A673 (cell line): ENCODE measurements around the gene CTPS2. TPM values are rescaled to one million over a fixed set of nuclear protein-coding genes. Genes with fewer than 3 reads are reported as not detected.

Experiments
- BruUV-seq: library from RNA; stranded (reverse); fragments of 400-500 nt; replicated peaks from 2 replicates; lab custom pipeline; 2021; lab: Mats Ljungman, UMichigan
- CTCF ChIA-PET: fragments of 300-600 bp; sonication (Branson Sonifier 250); formaldehyde crosslinking; loops from one replicate; lab custom pipeline; 2022; ENCODE audit warnings: antibody characterized with exemption; lab: Charles Lee
- POLR2A ChIA-PET: fragments of 300-600 bp; sonication (Branson Sonifier 250); formaldehyde crosslinking; loops from one replicate; lab custom pipeline; 2022; ENCODE audit warnings: antibody characterized with exemption; ENCODE audit not compliant: low non-redundant PET; lab: Charles Lee
- DNase-seq: peaks from one replicate; pipeline ENCODE4 v3.0.0-alpha.2; 2015; ENCODE audit warnings: low spot score
- H3K27ac ChIP-seq: fragments of 200-600 bp; sonication (generic); 2 replicates; pipeline ENCODE4 v1.5.1; 2016; ENCODE audit warnings: mixed run types, low read depth, mild to moderate bottlenecking, mixed read lengths, antibody characterized with exemption, low read length; ENCODE audit not compliant: poor library complexity, severe bottlenecking
- H3K27me3 ChIP-seq: fragments of 200-600 bp; sonication (generic); replicated peaks from 2 replicates; pipeline ENCODE4 v1.6.1; 2017; ENCODE audit warnings: mixed run types, low read depth, mild to moderate bottlenecking, mixed read lengths, antibody characterized with exemption, low read length; ENCODE audit not compliant: insufficient read depth, poor library complexity
- H3K36me3 ChIP-seq: fragments of 200-600 bp; sonication (generic); 2 replicates; pipeline ENCODE4 v1.6.1; 2016; ENCODE audit warnings: mixed run types, mild to moderate bottlenecking, mixed read lengths, antibody characterized with exemption, low read length; ENCODE audit not compliant: insufficient read depth, poor library complexity, severe bottlenecking
- H3K4me1 ChIP-seq: fragments of 200-600 bp; sonication (generic); 2 replicates; pipeline ENCODE4 v1.6.1; 2017; ENCODE audit warnings: mixed run types, mild to moderate bottlenecking, mixed read lengths, antibody characterized with exemption, low read length; ENCODE audit not compliant: insufficient read depth, poor library complexity, severe bottlenecking
- H3K4me3 ChIP-seq: fragments of 200-600 bp; sonication (generic); 2 replicates; pipeline ENCODE4 v1.5.1; 2016; ENCODE audit warnings: low read depth, mixed run types, mild to moderate bottlenecking, mixed read lengths, low read length; ENCODE audit not compliant: poor library complexity, severe bottlenecking
- H3K9me3 ChIP-seq: fragments of 200-600 bp; sonication (generic); 2 replicates; pipeline ENCODE4 v1.6.1; 2016; ENCODE audit warnings: mixed run types, low read depth, mild to moderate bottlenecking, mixed read lengths, antibody characterized with exemption, low read length; ENCODE audit not compliant: poor library complexity, severe bottlenecking
- EZH2 ChIP-seq: fragments of 200-600 bp; sonication (generic); IDR thresholded peaks from 2 replicates; pipeline ENCODE4 v1.6.1; 2017; ENCODE audit warnings: borderline replicate concordance, low read depth, mild to moderate bottlenecking, mixed read lengths, antibody characterized with exemption, low read length; ENCODE audit not compliant: poor library complexity, severe bottlenecking
- intact Hi-C: fragments of 100-400 bp; cut with micrococcal nuclease; formaldehyde crosslinking; loops from one replicate; pipeline ENCODE4 v1.10.0; 2022; ENCODE audit not compliant: unreplicated experiment
- total RNA-seq: library from RNA; stranded (reverse); gene quantifications from 2 replicates; pipeline ENCODE4 v1.2.3, GENCODE V29; 2021
- TF ChIP-seq, protein P1 (sequence below): fragments of 300-800, 200-600 bp; sonication (generic); conservative IDR thresholded peaks from 2 replicates; pipeline ENCODE4 v1.5.1; 2017; ENCODE audit warnings: low read depth, mild to moderate bottlenecking, antibody characterized with exemption, low read length, moderate library complexity, mixed read lengths

CTPS2 gene
- total RNA-seq, 1 experiment from 2014 or later = 15.6 TPM

DNA sequence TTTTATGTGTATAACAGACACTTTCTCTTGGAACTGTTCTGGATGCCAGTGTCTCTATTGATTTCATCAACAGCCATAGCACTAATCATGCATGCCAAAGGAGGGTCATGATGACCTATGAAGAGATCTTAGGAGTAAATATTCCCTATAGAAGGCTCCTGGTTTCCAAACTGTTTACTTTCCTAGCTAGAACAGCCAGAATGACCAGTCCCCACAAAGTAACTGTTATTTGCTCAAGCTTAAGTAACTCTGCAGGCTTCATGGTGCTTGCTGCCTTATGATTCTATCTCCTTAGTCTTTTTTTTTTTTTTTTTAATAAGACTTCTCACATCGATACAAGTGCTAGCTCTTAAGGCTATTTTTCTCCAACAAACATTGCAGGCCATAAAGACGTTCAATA lies 50.1 kb downstream of the CTPS2 start:
- Histone ChIP-seq H3K27ac (no peak overlapping the region), H3K27me3 (no peaks in the 10 kb centered on the region), H3K36me3 (no peaks in the 10 kb centered on the region), H3K4me1 (no peaks in the 10 kb centered on the region), H3K4me3 (no peak overlapping the region), H3K9me3 (no peaks in the 10 kb centered on the region)
- ChIA-PET CTCF (no interaction called here), POLR2A (interaction anchor here (0.6 kb wide), 1 partner anchor 11 kb away, joined by 3 read pairs; no protein-coding TSS in a partner anchor)
- intact Hi-C loops = no loop called here
- TF ChIP-seq, protein P1, sequence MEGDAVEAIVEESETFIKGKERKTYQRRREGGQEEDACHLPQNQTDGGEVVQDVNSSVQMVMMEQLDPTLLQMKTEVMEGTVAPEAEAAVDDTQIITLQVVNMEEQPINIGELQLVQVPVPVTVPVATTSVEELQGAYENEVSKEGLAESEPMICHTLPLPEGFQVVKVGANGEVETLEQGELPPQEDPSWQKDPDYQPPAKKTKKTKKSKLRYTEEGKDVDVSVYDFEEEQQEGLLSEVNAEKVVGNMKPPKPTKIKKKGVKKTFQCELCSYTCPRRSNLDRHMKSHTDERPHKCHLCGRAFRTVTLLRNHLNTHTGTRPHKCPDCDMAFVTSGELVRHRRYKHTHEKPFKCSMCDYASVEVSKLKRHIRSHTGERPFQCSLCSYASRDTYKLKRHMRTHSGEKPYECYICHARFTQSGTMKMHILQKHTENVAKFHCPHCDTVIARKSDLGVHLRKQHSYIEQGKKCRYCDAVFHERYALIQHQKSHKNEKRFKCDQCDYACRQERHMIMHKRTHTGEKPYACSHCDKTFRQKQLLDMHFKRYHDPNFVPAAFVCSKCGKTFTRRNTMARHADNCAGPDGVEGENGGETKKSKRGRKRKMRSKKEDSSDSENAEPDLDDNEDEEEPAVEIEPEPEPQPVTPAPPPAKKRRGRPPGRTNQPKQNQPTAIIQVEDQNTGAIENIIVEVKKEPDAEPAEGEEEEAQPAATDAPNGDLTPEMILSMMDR = no peak
- DNase-seq = no peak
- BruUV-seq = no TSS peak

DNA sequence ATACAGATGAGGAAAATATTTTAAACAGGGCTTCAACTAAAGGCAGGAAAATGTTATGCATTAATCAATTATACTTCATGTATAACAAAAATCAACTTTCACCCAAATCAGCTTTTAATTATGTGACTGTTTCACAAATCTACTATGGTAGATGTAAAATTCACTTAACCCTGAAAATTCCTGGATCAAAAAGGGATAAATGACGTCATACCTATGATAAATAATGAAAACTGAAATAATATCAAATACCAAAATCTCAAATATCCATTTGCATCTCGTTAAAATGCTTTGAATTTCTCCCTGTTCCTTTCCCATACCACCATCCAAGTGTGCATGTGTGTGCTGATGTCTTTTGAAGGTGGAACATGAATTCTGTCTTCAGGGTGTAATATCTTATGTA lies 51.0 kb downstream of the CTPS2 start:
- no peak overlapping the region for H3K4me3 ChIP-seq
- H3K36me3 ChIP-seq = no peaks in the 10 kb centered on the region
- TF ChIP-seq EZH2 = no peak
- TF ChIP-seq, protein P1 = no peak
- ChIA-PET POLR2A (no interaction called here), CTCF (no interaction called here)
- no peak overlapping the region for H3K27ac ChIP-seq
- DNase-seq = no peak
- H3K9me3 ChIP-seq = no peaks in the 10 kb centered on the region
- H3K27me3 ChIP-seq = no peaks in the 10 kb centered on the region
- intact Hi-C loops = no loop called here
- BruUV-seq = no TSS peak
- no peaks in the 10 kb centered on the region for H3K4me1 ChIP-seq

DNA sequence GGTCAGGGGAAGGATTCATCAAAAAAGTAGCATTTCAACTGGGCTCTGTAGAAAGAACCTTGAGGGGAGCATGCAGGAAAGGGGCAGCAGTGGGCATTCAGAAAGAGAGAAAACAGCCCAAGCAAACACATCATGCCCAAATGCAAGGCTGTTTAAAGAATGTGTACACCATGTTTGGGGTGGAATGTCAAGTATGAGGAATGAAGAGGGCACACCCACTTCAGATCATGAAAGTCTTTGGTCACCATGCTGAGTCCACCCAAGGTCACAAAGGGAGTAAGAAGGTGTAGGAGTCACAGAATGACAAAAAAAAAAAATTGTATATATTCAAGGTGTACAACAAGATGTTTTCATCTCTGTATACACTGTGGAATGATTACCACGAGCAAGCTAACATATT lies 53.1 kb downstream of the CTPS2 start:
- no peaks in the 10 kb centered on the region for H3K4me1 ChIP-seq
- DNase-seq = no peak
- no peaks in the 10 kb centered on the region for H3K36me3 ChIP-seq
- H3K9me3 ChIP-seq = no peaks in the 10 kb centered on the region
- POLR2A ChIA-PET = no interaction called here
- no peaks in the 10 kb centered on the region for H3K27me3 ChIP-seq
- H3K27ac ChIP-seq = no peak overlapping the region
- TF ChIP-seq, protein P1 = no peak
- TF ChIP-seq EZH2 = no peak
- intact Hi-C loops = no loop called here
- BruUV-seq = no TSS peak
- CTCF ChIA-PET = no interaction called here
- no peak overlapping the region for H3K4me3 ChIP-seq
